Panc1 (cell line): ENCODE results near the gene DYRK1A. TPM values are rescaled to one million over a fixed set of nuclear protein-coding genes. Genes with fewer than 3 reads are reported as not detected.

Source experiments
- ATAC-seq: fragments of 200-7000 bp; cut with Tn5 transposase; 2 replicates; pipeline ENCODE4 v1.9.1; 2020; ENCODE audit warnings: mild to moderate bottlenecking, moderate library complexity
- BruUV-seq: library from RNA; stranded (reverse); fragments of 400-500 nt; replicated peaks from 2 replicates; lab custom pipeline; 2021; lab: Mats Ljungman, UMichigan
- CTCF ChIA-PET: fragments of 300-600 bp; sonication (Branson Sonifier 250); formaldehyde crosslinking; loops from one replicate; lab custom pipeline; 2022; ENCODE audit warnings: antibody characterized with exemption; lab: Charles Lee
- POLR2A ChIA-PET: fragments of 300-600 bp; sonication (Branson Sonifier 250); formaldehyde crosslinking; loops from one replicate; lab custom pipeline; 2022; ENCODE audit warnings: antibody characterized with exemption; lab: Charles Lee
- DNase-seq: peaks from one replicate; pipeline ENCODE4 v3.0.0-alpha.2; 2010; ENCODE audit warnings: low read depth, low spot score
- H3K27ac ChIP-seq: 2 replicates; pipeline ENCODE4 v1.5.1; 2011; ENCODE audit warnings: mild to moderate bottlenecking, low read length, inconsistent platforms
- H3K27me3 ChIP-seq: fragments of 200-500 bp; sonication (Bioruptor generic); 2 replicates; pipeline ENCODE4 v1.6.0; 2014; ENCODE audit warnings: low read length, inconsistent platforms; ENCODE audit not compliant: control insufficient read depth, insufficient read depth
- H3K36me3 ChIP-seq: fragments of 200-500 bp; sonication (Bioruptor generic); 2 replicates; pipeline ENCODE4 v1.5.1; 2014; ENCODE audit warnings: inconsistent platforms, mild to moderate bottlenecking, low read length, moderate library complexity; ENCODE audit not compliant: control insufficient read depth, insufficient read depth
- H3K4me1 ChIP-seq: 2 replicates; pipeline ENCODE4 v1.5.1; 2011; ENCODE audit warnings: inconsistent platforms, mild to moderate bottlenecking, low read length, moderate library complexity; ENCODE audit not compliant: control insufficient read depth, insufficient read depth
- H3K4me3 ChIP-seq, 2 experiments: 2 replicates each; pipeline ENCODE4 v1.5.1; 2011 to 2012; ENCODE audit warnings: low read depth in 2 of 2, low read length in 2 of 2, mild to moderate bottlenecking in 2 of 2, inconsistent platforms in 1 of 2, moderate library complexity in 1 of 2
- H3K9me3 ChIP-seq: fragments of 200-500 bp; sonication (Bioruptor generic); 2 replicates; pipeline ENCODE4 v1.5.1; 2014; ENCODE audit warnings: low read depth, mild to moderate bottlenecking, inconsistent platforms, low read length, moderate library complexity; ENCODE audit not compliant: control insufficient read depth, insufficient read depth
- POLR2AphosphoS5 ChIP-seq: IDR thresholded peaks from 2 replicates; pipeline ENCODE4 v1.6.1; 2012; ENCODE audit warnings: mild to moderate bottlenecking, low read depth, low read length, moderate library complexity
- REST ChIP-seq, 2 experiments: IDR thresholded peaks; 2 replicates each; pipeline ENCODE4 v1.6.1; 2011 to 2012; ENCODE audit warnings: low read depth in 2 of 2, control low read depth in 1 of 2, low read length in 1 of 2, mild to moderate bottlenecking in 1 of 2, moderate library complexity in 1 of 2; ENCODE audit not compliant: insufficient read depth in 1 of 2
- SIN3A ChIP-seq: IDR thresholded peaks from 2 replicates; pipeline ENCODE4 v1.6.1; 2012; ENCODE audit warnings: low read depth, mild to moderate bottlenecking, low read length, moderate library complexity, borderline replicate concordance; ENCODE audit not compliant: insufficient read depth
- TCF7L2 ChIP-seq: IDR thresholded peaks from 2 replicates; pipeline ENCODE4 v1.6.1; 2011; ENCODE audit warnings: mild to moderate bottlenecking, low read depth, low read length, inconsistent platforms
- in situ Hi-C: cut with HindIII; loops from 2 replicates; pipeline ENCODE4 v1.10.0; 2016; ENCODE audit warnings: low sequenced_read_pairs, low pct_unique_long_range_greater_than_20kb
- intact Hi-C: fragments of 100-400 bp; cut with micrococcal nuclease; formaldehyde crosslinking; loops from one replicate; pipeline ENCODE4 v1.10.0; 2022; ENCODE audit not compliant: unreplicated experiment
- total RNA-seq: library from RNA; stranded (reverse); gene quantifications from one replicate; pipeline ENCODE4 v1.2.1, GENCODE V29; 2021; ENCODE audit not compliant: unreplicated experiment
- TF ChIP-seq, protein P1 (sequence below): fragments of 450-650 bp; IDR thresholded peaks from 2 replicates; pipeline ENCODE4 v1.5.1; 2017; ENCODE audit warnings: mild to moderate bottlenecking

Gene DYRK1A
- total RNA-seq, 1 experiment from 2014 or later: 36.1 TPM

- DNase-seq: no peak
- no peak for ATAC-seq
- peaks cover 30% of the 10 kb centered on the region for H3K4me1 ChIP-seq
- intact Hi-C loops: no loop called here
- BruUV-seq: no TSS peak
- POLR2A ChIA-PET: interaction anchor here (1.2 kb wide), 1 partner anchor 9 kb away, joined by 4 read pairs; no protein-coding TSS in a partner anchor
- H3K4me3 ChIP-seq: no peak overlapping the region
- no peaks in the 10 kb centered on the region for H3K9me3 ChIP-seq
- no peaks in the 10 kb centered on the region for H3K27me3 ChIP-seq
- H3K27ac ChIP-seq: no peak overlapping the region
- H3K36me3 ChIP-seq: no peaks in the 10 kb centered on the region
- CTCF ChIA-PET: no interaction called here
- in situ Hi-C loops: no loop called here
- TF ChIP-seq POLR2AphosphoS5 (no peak), SIN3A (no peak), REST (IDR thresholded peaks at IDR 0.05; ENCODE audit: insufficient read depth in 1 of 2, low read depth in 2 of 2, low read length in 1 of 2) (no peak)
- TF ChIP-seq, protein P1, sequence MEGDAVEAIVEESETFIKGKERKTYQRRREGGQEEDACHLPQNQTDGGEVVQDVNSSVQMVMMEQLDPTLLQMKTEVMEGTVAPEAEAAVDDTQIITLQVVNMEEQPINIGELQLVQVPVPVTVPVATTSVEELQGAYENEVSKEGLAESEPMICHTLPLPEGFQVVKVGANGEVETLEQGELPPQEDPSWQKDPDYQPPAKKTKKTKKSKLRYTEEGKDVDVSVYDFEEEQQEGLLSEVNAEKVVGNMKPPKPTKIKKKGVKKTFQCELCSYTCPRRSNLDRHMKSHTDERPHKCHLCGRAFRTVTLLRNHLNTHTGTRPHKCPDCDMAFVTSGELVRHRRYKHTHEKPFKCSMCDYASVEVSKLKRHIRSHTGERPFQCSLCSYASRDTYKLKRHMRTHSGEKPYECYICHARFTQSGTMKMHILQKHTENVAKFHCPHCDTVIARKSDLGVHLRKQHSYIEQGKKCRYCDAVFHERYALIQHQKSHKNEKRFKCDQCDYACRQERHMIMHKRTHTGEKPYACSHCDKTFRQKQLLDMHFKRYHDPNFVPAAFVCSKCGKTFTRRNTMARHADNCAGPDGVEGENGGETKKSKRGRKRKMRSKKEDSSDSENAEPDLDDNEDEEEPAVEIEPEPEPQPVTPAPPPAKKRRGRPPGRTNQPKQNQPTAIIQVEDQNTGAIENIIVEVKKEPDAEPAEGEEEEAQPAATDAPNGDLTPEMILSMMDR: no peak
Observed at GRCh38 chr21:37383784-37384311, 17.3 kb downstream of the DYRK1A start.

DNA sequence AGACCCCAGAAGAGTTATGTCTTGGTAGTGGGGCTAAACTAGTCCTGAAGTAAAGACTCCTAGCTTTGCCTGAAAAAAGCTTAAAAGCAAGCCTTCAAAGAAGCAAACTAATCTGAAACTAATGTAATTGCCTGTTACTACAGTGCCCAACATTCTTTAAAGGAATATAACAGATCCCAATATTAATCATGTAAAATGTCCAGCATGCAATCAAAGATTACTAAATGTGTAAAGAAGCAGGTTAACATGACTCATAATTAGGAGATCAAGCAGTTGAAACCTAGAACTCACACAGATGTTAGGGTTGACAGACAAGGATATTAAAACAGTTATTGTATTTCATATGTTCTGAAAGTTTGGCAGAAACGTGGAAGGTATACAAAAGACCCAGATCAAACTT lies 17.8 kb downstream of the DYRK1A start:
- intact Hi-C loops: no loop called here
- Histone ChIP-seq H3K36me3 (no peaks in the 10 kb centered on the region), H3K9me3 (no peaks in the 10 kb centered on the region), H3K27me3 (no peaks in the 10 kb centered on the region), H3K4me3 (no peak overlapping the region), H3K4me1 (peaks cover 27% of the 10 kb centered on the region), H3K27ac (no peak overlapping the region)
- in situ Hi-C loops: no loop called here
- DNase-seq (no peak), ATAC-seq (no peak)
- POLR2A ChIA-PET: interaction anchor here (1.2 kb wide), 1 partner anchor 9 kb away, joined by 4 read pairs; no protein-coding TSS in a partner anchor
- TF ChIP-seq POLR2AphosphoS5: no peak
- BruUV-seq: no TSS peak
- CTCF ChIA-PET: no interaction called here

GRCh38 chr21:37385179-37385765 lies 18.7 kb downstream of the DYRK1A start:
- TF ChIP-seq TCF7L2: no peak
- TF ChIP-seq, protein P1: no peak
- TF ChIP-seq POLR2AphosphoS5: no peak
- no peak for TF ChIP-seq SIN3A
- TF ChIP-seq REST (IDR thresholded peaks at IDR 0.05; ENCODE audit: insufficient read depth in 1 of 2, low read depth in 2 of 2, low read length in 1 of 2): no peak
- ChIA-PET CTCF (no interaction called here), POLR2A (interaction anchor here (1.2 kb wide), 1 partner anchor 10 kb away, joined by 4 read pairs; no protein-coding TSS in a partner anchor)
- no peak overlapping the region for H3K4me3 ChIP-seq
- no peak for DNase-seq
- in situ Hi-C loops: no loop called here
- H3K27ac ChIP-seq: no peak overlapping the region
- intact Hi-C loops: no loop called here
- no peaks in the 10 kb centered on the region for H3K36me3 ChIP-seq
- H3K9me3 ChIP-seq: no peaks in the 10 kb centered on the region
- ATAC-seq: no peak
- H3K27me3 ChIP-seq: no peaks in the 10 kb centered on the region
- no TSS peak for BruUV-seq
- peaks cover 21% of the 10 kb centered on the region for H3K4me1 ChIP-seq
